DOHH2 (cell line): ENCODE data around the gene PHF11.
"Not testable (repeated sequence)": the region's sequence is repeated elsewhere in the genome, so short reads cannot be mapped to it uniquely, and the experiment has no call there.

Source experiments
- CTCF ChIP-seq: fragments of 200-600 bp; sonication (generic); IDR thresholded peaks from one replicate; pipeline ENCODE4 v1.5.1; 2014; ENCODE audit warnings: antibody characterized with exemption, mild to moderate bottlenecking, low read depth, low read length; ENCODE audit not compliant: poor library complexity, severe bottlenecking
- EZH2phosphoT487 ChIP-seq: fragments of 200-600 bp; sonication (generic); IDR thresholded peaks from 2 replicates; pipeline ENCODE4 v1.6.1; 2017; ENCODE audit warnings: borderline replicate concordance, mild to moderate bottlenecking, antibody characterized with exemption, low read length, moderate library complexity, mixed read lengths

GRCh38 chr13:49496837-49497236, 1.1 kb downstream of the PHF11 start:
- not testable (repeated sequence) for TF ChIP-seq CTCF, EZH2phosphoT487
